ENCODE measurements around the gene KDM4C. TPM values are rescaled to one million over a fixed set of nuclear protein-coding genes. Genes with fewer than 3 reads are reported as not detected.

KDM4C gene
- total RNA-seq, 1 experiment from 2014 or later: 16.8 TPM

GRCh38 chr9:6975198-6975597 lies 217.4 kb downstream of the KDM4C start:
- no TSS peak for BruUV-seq (replicated peaks)
- H3K9me2 ChIP-seq (ENCODE audit: insufficient read depth): no peaks in the 10 kb centered on the region
- H3K4me3 ChIP-seq (replicated peaks in 1 of 2; ENCODE audit: low read depth in 1 of 2, low read length in 2 of 2): no peak overlapping the region
- POLR2A ChIA-PET: no interaction called here
- H2AFZ ChIP-seq (ENCODE audit: low read depth, low read length, poor library complexity, severe bottlenecking): no peak overlapping the region
- CTCF ChIA-PET: no interaction called here
- H3K36me3 ChIP-seq (ENCODE audit: control insufficient read depth in 1 of 2, insufficient read depth in 2 of 2, low read length in 2 of 2): no peaks in the 10 kb centered on the region
- no peaks in the 10 kb centered on the region for H4K20me1 ChIP-seq (ENCODE audit: insufficient read depth)
- no peak overlapping the region for H3K9ac ChIP-seq (ENCODE audit: low read length)
- no peaks in the 10 kb centered on the region for H3K9me3 ChIP-seq (ENCODE audit: control insufficient read depth in 1 of 2, insufficient read depth in 1 of 2, low read depth in 1 of 2, low read length in 2 of 2)
- no peak for DNase-seq (ENCODE audit: low read depth, low spot score)
- RAD21 ChIA-PET (ENCODE audit: low non-redundant PET in 1 of 2, low total read pairs in 2 of 2, uncharacterized antibody in 2 of 2, unreplicated experiment in 2 of 2): no interaction called here
- no peak for ATAC-seq
- TF ChIP-seq CBX3 (IDR thresholded peaks at IDR 0.05; ENCODE audit: low read depth) (no peak), ELF1 (IDR thresholded peaks at IDR 0.05; ENCODE audit: borderline replicate concordance, low read depth) (no peak), POLR2AphosphoS5 (IDR thresholded peaks at IDR 0.05; ENCODE audit: low read depth, low read length) (no peak), ZBTB33 (IDR thresholded peaks at IDR 0.05; ENCODE audit: extremely low read depth, insufficient replicate concordance, low read length) (no peak), SP1 (IDR thresholded peaks at IDR 0.05; ENCODE audit: low read depth) (no peak), FOSL1 (IDR thresholded peaks at IDR 0.05; ENCODE audit: low read depth) (no peak), ZNF274 (IDR thresholded peaks at IDR 0.05; ENCODE audit: low read depth, low read length) (no peak), EGR1 (IDR thresholded peaks at IDR 0.05; ENCODE audit: low read depth) (no peak), REST (IDR thresholded peaks at IDR 0.05; ENCODE audit: low read depth) (no peak), EZH2 (IDR thresholded peaks at IDR 0.05) (no peak)
- H3K4me2 ChIP-seq (ENCODE audit: low read length): no peak overlapping the region
- no peaks in the 10 kb centered on the region for H3K79me2 ChIP-seq (ENCODE audit: insufficient read depth, low read length)
- intact Hi-C loops (cut with micrococcal nuclease): no loop called here
- H3K27ac ChIP-seq (ENCODE audit: low read depth, low read length): no peak overlapping the region
- no peaks in the 10 kb centered on the region for H3K4me1 ChIP-seq (ENCODE audit: control insufficient read depth in 1 of 2, insufficient read depth in 2 of 2, low read length in 2 of 2)
- H3K27me3 ChIP-seq (ENCODE audit: insufficient read depth, low read length): no peaks in the 10 kb centered on the region
